ENCODE measurements around the gene NOC4L.

The NOC4L gene

GRCh38 chr12:132111654-132112304 is 32.5 kb upstream of the NOC4L start:
- no peaks in the 10 kb centered on the region for H3K4me1 Mint-ChIP-seq (ENCODE audit: low read depth)
- no peak overlapping the region for H3K27ac Mint-ChIP-seq
- H3K9me3 Mint-ChIP-seq: no peaks in the 10 kb centered on the region
- H3K36me3 Mint-ChIP-seq (ENCODE audit: low read depth): peaks cover 80% of the 10 kb centered on the region
- intact Hi-C loops (cut with micrococcal nuclease): no loop called here
- no peak overlapping the region for H3K4me3 Mint-ChIP-seq
- no peaks in the 10 kb centered on the region for H3K27me3 Mint-ChIP-seq

DNA sequence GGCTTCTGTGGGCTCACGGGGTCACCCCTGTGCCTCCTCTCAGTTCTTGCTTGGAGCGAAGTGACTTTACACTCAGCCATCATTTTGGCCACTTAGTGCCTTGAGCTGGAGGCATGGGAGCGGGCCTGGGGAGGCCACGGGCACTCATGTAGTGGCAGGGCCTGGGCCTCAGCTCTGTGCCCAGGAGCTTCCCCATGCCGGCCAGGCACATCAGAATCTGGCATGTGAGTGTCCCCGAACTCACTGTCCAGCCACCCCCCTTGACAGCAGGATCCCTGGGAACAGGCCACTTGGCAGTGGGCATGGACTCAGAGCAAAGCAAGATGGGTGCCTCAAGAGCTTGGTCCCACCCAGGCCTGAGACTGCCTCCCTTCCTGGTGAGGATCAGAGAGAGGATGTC is 29.6 kb upstream of the NOC4L start:
- H3K27ac Mint-ChIP-seq: no peak overlapping the region
- H3K36me3 Mint-ChIP-seq (ENCODE audit: low read depth): peaks cover 78% of the 10 kb centered on the region
- no peaks in the 10 kb centered on the region for H3K4me1 Mint-ChIP-seq (ENCODE audit: low read depth)
- intact Hi-C loops (cut with micrococcal nuclease): no loop called here
- H3K27me3 Mint-ChIP-seq: no peaks in the 10 kb centered on the region
- no peak overlapping the region for H3K4me3 Mint-ChIP-seq
- no peaks in the 10 kb centered on the region for H3K9me3 Mint-ChIP-seq

DNA sequence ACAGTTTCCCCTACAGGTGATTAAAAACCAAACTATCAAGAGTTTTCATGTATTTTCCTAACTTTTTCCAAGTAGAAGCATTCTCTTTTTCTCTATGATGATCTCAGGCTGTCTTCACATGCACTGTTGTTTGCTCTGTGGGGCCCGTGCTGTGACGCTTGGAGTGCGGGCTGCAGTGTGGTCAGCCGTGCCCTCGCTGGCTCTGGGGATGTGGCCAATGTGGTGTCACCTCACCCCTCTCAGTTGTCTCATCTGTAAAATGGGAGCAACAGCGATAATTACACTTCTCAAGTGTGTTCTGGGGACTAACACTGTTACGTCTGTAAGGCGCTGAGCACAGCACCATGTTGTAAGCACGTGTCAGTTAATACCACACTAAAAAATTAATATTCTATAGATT is 28.8 kb upstream of the NOC4L start:
- H3K27me3 Mint-ChIP-seq: no peaks in the 10 kb centered on the region
- no peak overlapping the region for H3K27ac Mint-ChIP-seq
- H3K36me3 Mint-ChIP-seq (ENCODE audit: low read depth): peaks cover 75% of the 10 kb centered on the region
- H3K9me3 Mint-ChIP-seq: no peaks in the 10 kb centered on the region
- H3K4me3 Mint-ChIP-seq: no peak overlapping the region
- intact Hi-C loops (cut with micrococcal nuclease): no loop called here
- no peaks in the 10 kb centered on the region for H3K4me1 Mint-ChIP-seq (ENCODE audit: low read depth)

- Mint-ChIP-seq H3K27me3 (no peaks in the 10 kb centered on the region), H3K4me1 (ENCODE audit: low read depth) (no peaks in the 10 kb centered on the region), H3K36me3 (ENCODE audit: low read depth) (peaks cover 71% of the 10 kb centered on the region), H3K27ac (no peak overlapping the region), H3K4me3 (no peak overlapping the region), H3K9me3 (no peaks in the 10 kb centered on the region)
- intact Hi-C loops (cut with micrococcal nuclease): no loop called here
These were observed 27.3 kb upstream of the NOC4L start for GRCh38 chr12:132116709-132117557.

GRCh38 chr12:132117558-132117875 is 26.7 kb upstream of the NOC4L start:
- peaks cover 72% of the 10 kb centered on the region for H3K36me3 Mint-ChIP-seq (ENCODE audit: low read depth)
- no peaks in the 10 kb centered on the region for H3K9me3 Mint-ChIP-seq
- no peaks in the 10 kb centered on the region for H3K4me1 Mint-ChIP-seq (ENCODE audit: low read depth)
- H3K4me3 Mint-ChIP-seq: no peak overlapping the region
- intact Hi-C loops (cut with micrococcal nuclease): no loop called here
- H3K27me3 Mint-ChIP-seq: no peaks in the 10 kb centered on the region
- no peak overlapping the region for H3K27ac Mint-ChIP-seq

GRCh38 chr12:132118876-132119275 is 25.4 kb upstream of the NOC4L start:
- peaks cover 68% of the 10 kb centered on the region for H3K36me3 Mint-ChIP-seq (ENCODE audit: low read depth)
- H3K27me3 Mint-ChIP-seq: no peaks in the 10 kb centered on the region
- H3K4me3 Mint-ChIP-seq: no peak overlapping the region
- H3K27ac Mint-ChIP-seq: no peak overlapping the region
- no peaks in the 10 kb centered on the region for H3K9me3 Mint-ChIP-seq
- H3K4me1 Mint-ChIP-seq (ENCODE audit: low read depth): no peaks in the 10 kb centered on the region
- intact Hi-C loops (cut with micrococcal nuclease): no loop called here

DNA sequence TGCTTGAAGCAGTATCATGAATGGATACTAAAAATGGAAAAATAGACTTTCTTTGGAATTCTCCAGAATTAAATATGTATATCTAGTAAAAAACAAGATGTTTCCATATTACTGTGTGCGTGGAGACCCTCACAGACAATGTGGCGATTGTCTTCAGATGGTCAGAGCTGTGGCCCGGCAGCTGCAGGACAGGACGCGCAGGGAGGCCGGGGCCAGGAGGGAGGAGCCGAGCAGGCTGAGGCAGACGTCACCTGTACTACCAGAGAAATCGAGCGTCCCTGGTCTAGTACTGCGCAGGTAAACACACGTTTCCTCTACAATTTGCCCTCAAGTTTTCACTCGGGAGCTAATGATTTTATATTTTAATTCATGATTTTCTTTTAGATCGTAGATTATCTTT is 23.0 kb upstream of the NOC4L start:
- H3K27ac Mint-ChIP-seq: no peak overlapping the region
- H3K4me1 Mint-ChIP-seq (ENCODE audit: low read depth): no peaks in the 10 kb centered on the region
- H3K9me3 Mint-ChIP-seq: no peaks in the 10 kb centered on the region
- H3K4me3 Mint-ChIP-seq: no peak overlapping the region
- no peaks in the 10 kb centered on the region for H3K27me3 Mint-ChIP-seq
- intact Hi-C loops (cut with micrococcal nuclease): no loop called here
- H3K36me3 Mint-ChIP-seq (ENCODE audit: low read depth): peaks cover 76% of the 10 kb centered on the region

GRCh38 chr12:132123970-132124765 is 20.1 kb upstream of the NOC4L start:
- Mint-ChIP-seq H3K4me1 (ENCODE audit: low read depth) (no peaks in the 10 kb centered on the region), H3K27me3 (no peaks in the 10 kb centered on the region), H3K36me3 (ENCODE audit: low read depth) (peaks cover 81% of the 10 kb centered on the region), H3K4me3 (no peak overlapping the region), H3K27ac (no peak overlapping the region), H3K9me3 (no peaks in the 10 kb centered on the region)
- intact Hi-C loops (cut with micrococcal nuclease): no loop called here

GRCh38 chr12:132124766-132125425 is 19.4 kb upstream of the NOC4L start:
- intact Hi-C loops (cut with micrococcal nuclease): no loop called here
- H3K36me3 Mint-ChIP-seq (ENCODE audit: low read depth): peaks cover 83% of the 10 kb centered on the region

GRCh38 chr12:132125736-132126135 is 18.5 kb upstream of the NOC4L start:
- Mint-ChIP-seq H3K9me3 (no peaks in the 10 kb centered on the region), H3K4me3 (no peak overlapping the region), H3K36me3 (ENCODE audit: low read depth) (peaks cover 76% of the 10 kb centered on the region), H3K4me1 (ENCODE audit: low read depth) (no peaks in the 10 kb centered on the region), H3K27me3 (no peaks in the 10 kb centered on the region), H3K27ac (no peak overlapping the region)
- intact Hi-C loops (cut with micrococcal nuclease): no loop called here

More at GRCh38 chr12:132124766-132125425, 19.4 kb upstream of the NOC4L start:
- H3K4me3 Mint-ChIP-seq: no peak overlapping the region
- H3K4me1 Mint-ChIP-seq (ENCODE audit: low read depth): no peaks in the 10 kb centered on the region
- no peaks in the 10 kb centered on the region for H3K27me3 Mint-ChIP-seq
- H3K27ac Mint-ChIP-seq: no peak overlapping the region
- no peaks in the 10 kb centered on the region for H3K9me3 Mint-ChIP-seq

DNA sequence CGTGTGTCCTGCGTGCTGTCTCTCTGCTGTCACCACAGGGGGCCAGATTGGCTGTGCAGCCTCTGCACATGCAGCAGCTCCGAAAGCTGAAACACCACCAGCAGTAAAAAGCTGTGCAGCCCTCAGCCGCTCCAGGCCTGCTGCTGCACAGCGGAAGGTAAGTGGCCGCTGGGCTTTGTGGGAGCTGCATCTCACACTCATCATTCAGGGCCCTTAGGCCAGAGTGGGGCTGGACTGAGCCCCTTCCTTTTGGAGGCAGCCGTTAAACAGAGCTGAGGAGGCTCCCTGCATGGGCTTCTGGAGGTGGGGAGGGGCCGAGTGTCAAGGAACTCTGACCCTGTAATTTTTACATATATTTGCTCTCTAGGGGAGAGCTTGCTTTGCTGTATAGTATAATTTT is 17.2 kb upstream of the NOC4L start:
- H3K36me3 Mint-ChIP-seq (ENCODE audit: low read depth): peaks cover 67% of the 10 kb centered on the region
- no peaks in the 10 kb centered on the region for H3K4me1 Mint-ChIP-seq (ENCODE audit: low read depth)
- H3K9me3 Mint-ChIP-seq: no peaks in the 10 kb centered on the region
- no peak overlapping the region for H3K27ac Mint-ChIP-seq
- intact Hi-C loops (cut with micrococcal nuclease): no loop called here
- no peak overlapping the region for H3K4me3 Mint-ChIP-seq
- no peaks in the 10 kb centered on the region for H3K27me3 Mint-ChIP-seq

DNA sequence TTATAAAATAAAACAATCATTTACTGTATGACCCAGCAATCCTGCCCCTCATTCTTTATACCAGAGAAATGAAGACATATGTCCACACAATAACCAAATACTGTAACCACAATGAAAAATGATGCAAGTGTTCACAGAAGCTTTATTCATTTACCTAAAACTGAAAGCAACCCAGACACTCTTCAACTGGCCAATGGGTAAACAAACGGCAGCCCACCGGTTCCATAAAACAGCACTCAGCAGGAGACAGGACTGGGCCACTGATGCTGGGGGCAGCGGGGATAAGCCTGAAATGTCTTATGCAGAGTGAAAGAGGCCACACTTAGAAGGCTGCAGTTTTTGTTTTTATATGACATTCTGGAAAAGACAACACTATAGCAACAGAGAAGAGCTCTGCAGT is 15.2 kb upstream of the NOC4L start:
- intact Hi-C loops (cut with micrococcal nuclease): no loop called here
- Mint-ChIP-seq H3K27ac (no peak overlapping the region), H3K4me1 (ENCODE audit: low read depth) (no peaks in the 10 kb centered on the region), H3K4me3 (no peak overlapping the region), H3K27me3 (no peaks in the 10 kb centered on the region), H3K36me3 (ENCODE audit: low read depth) (peaks cover 54% of the 10 kb centered on the region), H3K9me3 (no peaks in the 10 kb centered on the region)

- H3K36me3 Mint-ChIP-seq (ENCODE audit: low read depth): peaks cover 37% of the 10 kb centered on the region
- H3K27me3 Mint-ChIP-seq: no peaks in the 10 kb centered on the region
- no peaks in the 10 kb centered on the region for H3K4me1 Mint-ChIP-seq (ENCODE audit: low read depth)
- no peak overlapping the region for H3K27ac Mint-ChIP-seq
- H3K4me3 Mint-ChIP-seq: no peak overlapping the region
- intact Hi-C loops (cut with micrococcal nuclease): no loop called here
- no peaks in the 10 kb centered on the region for H3K9me3 Mint-ChIP-seq
These were observed 13.6 kb upstream of the NOC4L start for GRCh38 chr12:132130690-132131089.

- no peaks in the 10 kb centered on the region for H3K4me1 Mint-ChIP-seq (ENCODE audit: low read depth)
- H3K36me3 Mint-ChIP-seq (ENCODE audit: low read depth): peaks cover 32% of the 10 kb centered on the region
- H3K4me3 Mint-ChIP-seq: no peak overlapping the region
- no peak overlapping the region for H3K27ac Mint-ChIP-seq
- no peaks in the 10 kb centered on the region for H3K9me3 Mint-ChIP-seq
- H3K27me3 Mint-ChIP-seq: no peaks in the 10 kb centered on the region
- intact Hi-C loops (cut with micrococcal nuclease): no loop called here
These were observed 13.0 kb upstream of the NOC4L start for GRCh38 chr12:132131229-132131628.

Measured in dendritic cell treated with granulocyte-macrophage colony-stimulating factor and Interleukin-4, amounts not matched to agents 40 ng/mL and 50 ng/mL, for 4 days (primary cell).